ENCODE measurements around the gene CACTIN.
"Not testable (repeated sequence)": the region's sequence is repeated elsewhere in the genome, so short reads cannot be mapped to it uniquely, and the experiment has no call there.

CACTIN gene

GRCh38 chr19:3667766-3668165, 41.2 kb upstream of the CACTIN start:
- no peak for TF ChIP-seq CTCF (conservative IDR thresholded peaks at IDR 0.05; ENCODE audit: control insufficient read depth, insufficient read depth, low read depth, low read length)
- DNase-seq (ENCODE audit: low read depth), result no peak
- no peak overlapping the region for H3K4me3 ChIP-seq (ENCODE audit: control insufficient read depth, low read depth, low read length)

- H3K4me3 ChIP-seq (ENCODE audit: control insufficient read depth, low read depth, low read length), result no peak overlapping the region
- TF ChIP-seq CTCF (conservative IDR thresholded peaks at IDR 0.05; ENCODE audit: control insufficient read depth, insufficient read depth, low read depth, low read length), result no peak
- no peak for DNase-seq (ENCODE audit: low read depth)
Measured at GRCh38 chr19:3667037-3667638, 40.5 kb upstream of the CACTIN start.

- not testable (repeated sequence) for H3K4me3 ChIP-seq (ENCODE audit: control insufficient read depth, low read depth, low read length); DNase-seq (ENCODE audit: low read depth)
Measured at GRCh38 chr19:3666545-3666856, 39.9 kb upstream of the CACTIN start.

- TF ChIP-seq CTCF (conservative IDR thresholded peaks at IDR 0.05; ENCODE audit: control insufficient read depth, insufficient read depth, low read depth, low read length), result peak; percentile 71
- H3K4me3 ChIP-seq (ENCODE audit: control insufficient read depth, low read depth, low read length), result no peak overlapping the region
- no peak for DNase-seq (ENCODE audit: low read depth)
Measured at GRCh38 chr19:3665681-3666544, 39.3 kb upstream of the CACTIN start.

- DNase-seq (ENCODE audit: low read depth), result no peak
- TF ChIP-seq CTCF (conservative IDR thresholded peaks at IDR 0.05; ENCODE audit: control insufficient read depth, insufficient read depth, low read depth, low read length), result no peak
- H3K4me3 ChIP-seq (ENCODE audit: control insufficient read depth, low read depth, low read length), result no peak overlapping the region
Measured at GRCh38 chr19:3664879-3665642, 38.5 kb upstream of the CACTIN start.

GRCh38 chr19:3663838-3664237, 37.2 kb upstream of the CACTIN start:
- TF ChIP-seq CTCF (conservative IDR thresholded peaks at IDR 0.05; ENCODE audit: control insufficient read depth, insufficient read depth, low read depth, low read length), result no peak
- DNase-seq (ENCODE audit: low read depth), result no peak
- no peak overlapping the region for H3K4me3 ChIP-seq (ENCODE audit: control insufficient read depth, low read depth, low read length)

Measured in fibroblast of mammary gland (primary cell).